Measurements from ENCODE around the gene MBD5. TPM values are rescaled to one million over a fixed set of nuclear protein-coding genes. Genes with fewer than 3 reads are reported as not detected.

Gene MBD5
- total and polyA plus RNA-seq, 4 experiments from 2014 or later, result 3.1 to 64.5 (median 33.9) TPM

DNA sequence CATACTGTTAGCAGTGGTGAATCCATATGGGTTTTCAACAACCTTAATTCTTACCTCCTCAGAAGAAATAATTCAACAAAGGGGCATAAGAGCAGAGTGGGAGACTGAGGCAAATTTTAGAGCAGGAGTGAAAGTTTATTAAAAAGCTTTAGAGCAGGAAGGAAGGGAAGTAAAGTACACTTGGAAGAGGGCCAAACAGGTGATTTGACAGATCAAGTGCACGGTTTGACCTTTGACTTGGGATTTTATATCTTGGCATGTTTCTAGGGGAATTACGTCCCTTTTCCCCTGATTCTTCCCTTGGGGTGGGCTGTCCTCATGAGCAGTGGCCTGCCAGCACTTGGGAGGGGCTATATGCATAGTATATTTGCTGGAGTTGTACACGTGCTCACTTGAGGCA, 280.5 kb downstream of the MBD5 start:
- Mint-ChIP-seq H3K36me3 (peaks cover 6 to 24% of the 10 kb centered on the region in 2 donors), H3K27me3 (no peaks in the 10 kb centered on the region), H3K9me3 (no peaks in the 10 kb centered on the region), H3K27ac (no peak overlapping the region), H3K4me1 (no peaks in the 10 kb centered on the region), H3K4me3 (no peak overlapping the region)
- no peaks in the 10 kb centered on the region for H3K36me3 ChIP-seq (ENCODE audit: insufficient read depth, low read length)
- no peak overlapping the region for H3K4me3 ChIP-seq (ENCODE audit: low read length in 2 of 2)
- H3K27me3 ChIP-seq (ENCODE audit: insufficient read depth, low read length), result no peaks in the 10 kb centered on the region
- no peak for DNase-seq
- intact Hi-C loops (cut with micrococcal nuclease), result no loop called here
- POLR2A ChIA-PET (ENCODE audit: partially characterized antibody), result no interaction called here
- no peak overlapping the region for H3K27ac ChIP-seq (ENCODE audit: low read depth, low read length)
- CTCF ChIA-PET (ENCODE audit: partially characterized antibody), result no interaction called here
- H3K4me1 ChIP-seq (ENCODE audit: insufficient read depth, low read length), result no peaks in the 10 kb centered on the region
- H3K9me3 ChIP-seq (ENCODE audit: control insufficient read depth in 1 of 2, low read length in 2 of 2), result no peaks in the 10 kb centered on the region

DNA sequence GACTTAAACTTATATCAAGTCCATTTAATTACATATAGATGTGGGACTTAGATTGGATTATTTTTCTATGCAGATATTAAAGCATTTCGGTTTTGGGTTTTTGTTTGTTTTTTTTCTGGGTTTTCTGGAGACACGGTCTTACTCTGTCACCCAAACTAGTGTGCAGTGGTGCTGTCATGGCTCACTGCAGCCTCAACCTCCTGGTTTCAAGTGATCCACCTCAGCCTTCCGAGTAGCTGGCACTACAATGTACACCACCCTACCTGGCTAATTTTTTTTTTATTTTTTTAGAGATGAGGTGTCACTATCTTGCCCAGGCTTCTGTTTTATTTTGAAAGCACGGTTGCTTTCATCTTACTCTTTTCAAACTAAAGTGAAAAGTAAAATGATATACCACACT, 281.6 kb downstream of the MBD5 start:
- Histone ChIP-seq H3K36me3 (ENCODE audit: insufficient read depth, low read length) (no peaks in the 10 kb centered on the region), H3K27me3 (ENCODE audit: insufficient read depth, low read length) (no peaks in the 10 kb centered on the region), H3K4me1 (ENCODE audit: insufficient read depth, low read length) (no peaks in the 10 kb centered on the region), H3K9me3 (ENCODE audit: control insufficient read depth in 1 of 2, low read length in 2 of 2) (no peaks in the 10 kb centered on the region), H3K27ac (ENCODE audit: low read depth, low read length) (no peak overlapping the region), H3K4me3 (ENCODE audit: low read length in 2 of 2) (no peak overlapping the region)
- H3K4me1 Mint-ChIP-seq, result no peaks in the 10 kb centered on the region
- H3K36me3 Mint-ChIP-seq, result peaks cover 3 to 18% of the 10 kb centered on the region in 2 donors
- no peaks in the 10 kb centered on the region for H3K27me3 Mint-ChIP-seq
- H3K4me3 Mint-ChIP-seq, result no peak overlapping the region
- no peak overlapping the region for H3K27ac Mint-ChIP-seq
- no peaks in the 10 kb centered on the region for H3K9me3 Mint-ChIP-seq
- POLR2A ChIA-PET (ENCODE audit: partially characterized antibody), result no interaction called here
- CTCF ChIA-PET (ENCODE audit: partially characterized antibody), result no interaction called here
- intact Hi-C loops (cut with micrococcal nuclease), result no loop called here
- DNase-seq, result no peak

DNA sequence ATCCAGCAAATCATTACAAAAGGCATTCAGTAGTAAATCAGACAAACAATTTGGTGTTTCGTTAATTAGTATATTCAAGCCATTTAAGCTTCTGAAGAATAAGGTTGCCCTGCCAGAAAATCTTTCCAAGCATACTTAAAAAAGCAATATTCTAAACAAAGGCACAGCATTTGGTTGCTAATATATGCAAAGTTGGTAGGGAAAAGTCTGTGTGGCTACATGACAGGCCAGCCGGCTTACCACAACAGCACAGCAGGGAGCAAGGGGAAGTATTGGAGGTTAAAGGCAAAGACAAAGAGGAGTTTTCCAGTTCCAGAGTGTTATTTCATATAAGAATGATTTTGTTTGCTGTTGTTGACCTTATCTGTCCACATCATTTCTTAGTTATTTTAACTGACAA, 282.3 kb downstream of the MBD5 start:
- H3K27ac ChIP-seq (ENCODE audit: low read depth, low read length), result no peak overlapping the region
- CTCF ChIA-PET (ENCODE audit: partially characterized antibody), result no interaction called here
- intact Hi-C loops (cut with micrococcal nuclease), result no loop called here

DNA sequence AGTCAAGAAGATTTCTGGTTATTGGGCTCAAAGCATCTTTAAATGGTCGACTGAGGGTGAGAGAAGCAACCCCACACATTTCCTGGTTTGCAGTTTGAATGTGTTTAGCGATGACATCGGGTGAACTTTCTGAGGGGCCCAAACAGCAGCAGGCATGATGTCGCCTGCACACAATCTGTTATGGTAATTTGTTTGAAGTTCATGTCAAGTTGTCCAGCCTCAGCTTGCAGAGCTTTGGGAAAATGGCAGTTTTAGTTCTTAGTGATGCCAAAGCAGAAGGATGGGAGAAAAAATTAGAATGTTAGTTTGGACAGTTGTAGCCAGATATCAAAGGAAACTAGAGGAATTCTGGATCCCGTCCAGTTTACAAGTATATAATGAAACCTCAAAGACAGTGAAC, 284.6 kb downstream of the MBD5 start:
- H3K27ac Mint-ChIP-seq, result no peak overlapping the region
- no peaks in the 10 kb centered on the region for H3K27me3 ChIP-seq (ENCODE audit: insufficient read depth, low read length)
- DNase-seq, result no peak
- H3K27ac ChIP-seq (ENCODE audit: low read depth, low read length), result no peak overlapping the region
- no peak overlapping the region for H3K4me3 Mint-ChIP-seq
- no peaks in the 10 kb centered on the region for H3K36me3 ChIP-seq (ENCODE audit: insufficient read depth, low read length)
- H3K9me3 Mint-ChIP-seq, result peaks cover 0 to 3% (median 0%) of the 10 kb centered on the region in 8 donors
- CTCF ChIA-PET (ENCODE audit: partially characterized antibody), result no interaction called here
- H3K9me3 ChIP-seq (ENCODE audit: control insufficient read depth in 1 of 2, low read length in 2 of 2), result no peaks in the 10 kb centered on the region
- no peaks in the 10 kb centered on the region for H3K27me3 Mint-ChIP-seq
- intact Hi-C loops (cut with micrococcal nuclease), result no loop called here
- H3K4me3 ChIP-seq (ENCODE audit: low read length in 2 of 2), result no peak overlapping the region
- peaks cover 8 to 14% of the 10 kb centered on the region in 2 donors for H3K36me3 Mint-ChIP-seq
- POLR2A ChIA-PET (ENCODE audit: partially characterized antibody), result no interaction called here
- H3K4me1 Mint-ChIP-seq, result peaks cover 0 to 2% (median 0%) of the 10 kb centered on the region in 4 donors
- no peaks in the 10 kb centered on the region for H3K4me1 ChIP-seq (ENCODE audit: insufficient read depth, low read length)

More for the DNA sequence above, 282.3 kb downstream of the MBD5 start:
- no peaks in the 10 kb centered on the region for H3K9me3 ChIP-seq (ENCODE audit: control insufficient read depth in 1 of 2, low read length in 2 of 2)
- no peaks in the 10 kb centered on the region for H3K36me3 ChIP-seq (ENCODE audit: insufficient read depth, low read length)
- H3K4me3 ChIP-seq (ENCODE audit: low read length in 2 of 2), result no peak overlapping the region
- H3K4me3 Mint-ChIP-seq, result no peak overlapping the region
- H3K36me3 Mint-ChIP-seq, result peaks cover 6 to 12% of the 10 kb centered on the region in 2 donors
- no peak for DNase-seq
- POLR2A ChIA-PET (ENCODE audit: partially characterized antibody), result no interaction called here
- H3K9me3 Mint-ChIP-seq, result peaks cover 0 to 3% (median 0%) of the 10 kb centered on the region in 8 donors
- H3K27ac Mint-ChIP-seq, result no peak overlapping the region
- H3K4me1 ChIP-seq (ENCODE audit: insufficient read depth, low read length), result no peaks in the 10 kb centered on the region
- H3K4me1 Mint-ChIP-seq, result no peaks in the 10 kb centered on the region
- H3K27me3 ChIP-seq (ENCODE audit: insufficient read depth, low read length), result no peaks in the 10 kb centered on the region
- H3K27me3 Mint-ChIP-seq, result no peaks in the 10 kb centered on the region

DNA sequence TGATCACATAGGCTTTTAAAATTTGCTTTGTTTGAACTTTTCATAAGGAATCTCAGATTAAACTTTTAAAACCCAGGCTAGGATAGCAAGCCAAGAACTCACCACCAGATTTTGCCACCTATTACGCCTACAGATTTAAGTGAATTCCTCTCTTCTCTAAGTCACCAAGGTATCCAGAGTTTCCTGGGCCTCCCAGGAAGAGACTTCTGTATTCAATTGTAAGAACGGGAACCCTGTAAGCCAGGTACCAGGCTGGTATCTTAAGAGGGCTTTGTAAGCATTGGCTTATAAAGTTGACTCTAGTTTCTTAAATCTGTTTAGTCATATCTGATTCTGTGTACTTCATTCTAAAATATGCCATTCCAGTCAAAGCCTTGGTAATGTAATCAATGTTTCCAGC, 285.1 kb downstream of the MBD5 start:
- no peaks in the 10 kb centered on the region for H3K27me3 Mint-ChIP-seq
- no peak overlapping the region for H3K27ac Mint-ChIP-seq
- ChIA-PET CTCF (ENCODE audit: partially characterized antibody) (no interaction called here), POLR2A (ENCODE audit: partially characterized antibody) (no interaction called here)
- H3K4me3 Mint-ChIP-seq, result no peak overlapping the region
- DNase-seq, result no peak
- Histone ChIP-seq H3K4me3 (ENCODE audit: low read length in 2 of 2) (no peak overlapping the region), H3K27ac (ENCODE audit: low read depth, low read length) (no peak overlapping the region), H3K4me1 (ENCODE audit: insufficient read depth, low read length) (no peaks in the 10 kb centered on the region), H3K27me3 (ENCODE audit: insufficient read depth, low read length) (no peaks in the 10 kb centered on the region), H3K36me3 (ENCODE audit: insufficient read depth, low read length) (no peaks in the 10 kb centered on the region), H3K9me3 (ENCODE audit: control insufficient read depth in 1 of 2, low read length in 2 of 2) (no peaks in the 10 kb centered on the region)
- H3K36me3 Mint-ChIP-seq, result peaks cover 12 to 19% of the 10 kb centered on the region in 2 donors
- peaks cover 0 to 2% (median 0%) of the 10 kb centered on the region in 4 donors for H3K4me1 Mint-ChIP-seq
- intact Hi-C loops (cut with micrococcal nuclease), result no loop called here
- peaks cover 0 to 3% (median 0%) of the 10 kb centered on the region in 8 donors for H3K9me3 Mint-ChIP-seq

DNA sequence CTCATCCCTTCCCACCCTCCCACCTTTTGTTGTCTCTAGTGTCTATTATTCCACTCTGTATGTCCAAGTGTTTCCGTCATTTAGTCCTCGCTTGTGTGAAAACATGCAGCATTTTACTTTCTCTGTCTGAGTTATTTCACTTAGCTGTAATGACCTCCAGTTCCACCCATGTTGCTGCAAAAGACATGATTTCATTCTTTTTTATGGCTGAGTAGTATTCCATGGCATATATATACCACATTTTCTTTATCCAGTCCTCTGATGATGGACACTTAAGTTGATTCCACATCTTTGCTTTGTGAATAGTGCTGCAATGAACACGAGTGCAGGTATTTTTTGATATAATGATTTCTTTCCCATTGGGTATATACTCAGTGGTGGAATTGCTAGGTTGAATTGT, 296.7 kb downstream of the MBD5 start:
- Mint-ChIP-seq H3K4me1 (peaks cover 3 to 11% (median 4%) of the 10 kb centered on the region in 4 donors), H3K27ac (no peak overlapping the region), H3K9me3 (peaks cover 0 to 7% (median 3%) of the 10 kb centered on the region in 8 donors), H3K27me3 (no peaks in the 10 kb centered on the region), H3K4me3 (no peak overlapping the region), H3K36me3 (peaks cover 21 to 49% of the 10 kb centered on the region in 2 donors)
- Histone ChIP-seq H3K4me1 (ENCODE audit: insufficient read depth, low read length) (no peaks in the 10 kb centered on the region), H3K36me3 (ENCODE audit: insufficient read depth, low read length) (no peaks in the 10 kb centered on the region), H3K27ac (ENCODE audit: low read depth, low read length) (no peak overlapping the region), H3K27me3 (ENCODE audit: insufficient read depth, low read length) (no peaks in the 10 kb centered on the region), H3K9me3 (ENCODE audit: control insufficient read depth in 1 of 2, low read length in 2 of 2) (no peaks in the 10 kb centered on the region), H3K4me3 (ENCODE audit: low read length in 2 of 2) (no peak overlapping the region)
- ChIA-PET CTCF (ENCODE audit: partially characterized antibody) (no interaction called here), POLR2A (ENCODE audit: partially characterized antibody) (no interaction called here)
- intact Hi-C loops (cut with micrococcal nuclease), result no loop called here
- DNase-seq, result no peak

DNA sequence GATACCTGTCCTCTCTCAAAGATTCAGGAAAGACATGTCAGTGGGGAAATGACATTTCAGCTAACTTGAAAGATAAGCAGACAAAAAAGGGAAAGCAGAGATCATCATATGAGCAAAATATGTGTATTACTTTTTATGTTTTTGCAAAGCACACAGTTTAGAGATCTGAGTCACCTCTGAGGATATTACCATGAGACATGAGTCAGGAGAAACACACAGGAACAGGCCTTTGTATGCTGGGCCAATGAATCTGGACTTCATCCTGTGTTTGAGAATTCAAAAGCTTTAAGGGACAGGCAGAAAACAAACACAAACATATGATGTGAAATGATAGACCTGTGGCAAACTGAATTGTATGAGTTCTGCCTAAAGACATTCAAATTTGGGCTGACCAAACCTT, 317.6 kb downstream of the MBD5 start:
- Mint-ChIP-seq H3K27ac (peak overlapping the region in 1 of 7 donors; percentile 25), H3K36me3 (peaks cover 32 to 54% of the 10 kb centered on the region in 2 donors), H3K4me1 (peaks cover 0 to 2% (median 0%) of the 10 kb centered on the region in 4 donors), H3K4me3 (no peak overlapping the region), H3K27me3 (no peaks in the 10 kb centered on the region), H3K9me3 (peaks cover 0 to 13% (median 10%) of the 10 kb centered on the region in 8 donors)
- CTCF ChIA-PET (ENCODE audit: partially characterized antibody), result interaction anchor here (1.3 kb wide), 1 partner anchor 10 kb away, joined by 3 read pairs; no protein-coding TSS in a partner anchor
- Histone ChIP-seq H3K4me3 (ENCODE audit: low read length in 2 of 2) (no peak overlapping the region), H3K27me3 (ENCODE audit: insufficient read depth, low read length) (no peaks in the 10 kb centered on the region), H3K4me1 (ENCODE audit: insufficient read depth, low read length) (no peaks in the 10 kb centered on the region), H3K27ac (ENCODE audit: low read depth, low read length) (no peak overlapping the region), H3K9me3 (ENCODE audit: control insufficient read depth in 1 of 2, low read length in 2 of 2) (no peaks in the 10 kb centered on the region), H3K36me3 (ENCODE audit: insufficient read depth, low read length) (no peaks in the 10 kb centered on the region)
- intact Hi-C loops (cut with micrococcal nuclease), result loop anchor here (10.0 kb wide), 1 partner anchor 96 kb away; no protein-coding TSS in a partner anchor
- POLR2A ChIA-PET (ENCODE audit: partially characterized antibody), result no interaction called here
- DNase-seq, result no peak

DNA sequence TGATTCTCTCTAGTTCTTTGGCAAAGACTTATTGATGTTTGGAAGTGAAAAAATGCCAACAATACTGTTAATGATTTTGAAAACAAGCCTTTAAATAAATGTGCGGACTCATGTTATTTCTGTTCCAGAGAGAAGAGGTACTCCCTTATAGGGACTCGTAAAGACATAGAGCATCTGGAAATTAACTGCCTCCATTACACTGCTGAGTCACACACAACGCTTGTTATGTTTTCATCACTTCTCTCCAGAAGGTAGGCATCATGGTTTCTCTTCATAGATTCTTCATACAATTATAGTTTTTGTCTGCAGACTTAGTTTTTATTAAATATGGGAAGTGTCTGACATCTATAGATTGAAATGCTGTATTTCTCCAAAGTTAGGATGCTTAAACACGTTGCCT, 321.2 kb downstream of the MBD5 start:
- H3K36me3 ChIP-seq (ENCODE audit: insufficient read depth, low read length), result no peaks in the 10 kb centered on the region
- ChIA-PET CTCF (ENCODE audit: partially characterized antibody) (no interaction called here), POLR2A (ENCODE audit: partially characterized antibody) (no interaction called here)
- no peaks in the 10 kb centered on the region for H3K9me3 ChIP-seq (ENCODE audit: control insufficient read depth in 1 of 2, low read length in 2 of 2)
- no peak overlapping the region for H3K4me3 Mint-ChIP-seq
- peaks cover 0 to 2% (median 0%) of the 10 kb centered on the region in 4 donors for H3K4me1 Mint-ChIP-seq
- no peaks in the 10 kb centered on the region for H3K4me1 ChIP-seq (ENCODE audit: insufficient read depth, low read length)
- H3K4me3 ChIP-seq (ENCODE audit: low read length in 2 of 2), result no peak overlapping the region
- H3K27me3 ChIP-seq (ENCODE audit: insufficient read depth, low read length), result no peaks in the 10 kb centered on the region
- DNase-seq, result no peak
- intact Hi-C loops (cut with micrococcal nuclease), result no loop called here
- peaks cover 4 to 17% (median 12%) of the 10 kb centered on the region in 8 donors for H3K9me3 Mint-ChIP-seq
- H3K27ac ChIP-seq (ENCODE audit: low read depth, low read length), result no peak overlapping the region
- no peaks in the 10 kb centered on the region for H3K27me3 Mint-ChIP-seq
- no peak overlapping the region for H3K27ac Mint-ChIP-seq
- peaks cover 31 to 53% of the 10 kb centered on the region in 2 donors for H3K36me3 Mint-ChIP-seq
